HG03442 (cell line): ENCODE measurements around the gene SLC52A3.

ENCODE experiments used
- ATAC-seq: cut with Tn5 transposase; IDR thresholded peaks from one replicate; pipeline ENCODE4 v1.9.1; 2021; ENCODE audit warnings: mild to moderate bottlenecking, moderate library complexity; ENCODE audit not compliant: unreplicated experiment

The SLC52A3 gene

GRCh38 chr20:770691-771090 lies 2.4 kb upstream of the SLC52A3 start:
- no peak for ATAC-seq

GRCh38 chr20:766906-767305 lies 1.4 kb downstream of the SLC52A3 start:
- ATAC-seq, result no peak

GRCh38 chr20:764255-764654 lies 4.0 kb downstream of the SLC52A3 start:
- no peak for ATAC-seq

GRCh38 chr20:761418-762381 lies 6.6 kb downstream of the SLC52A3 start:
- ATAC-seq, result no peak

- ATAC-seq, result no peak
These were observed 7.4 kb downstream of the SLC52A3 start for GRCh38 chr20:760751-761417.

- no peak for ATAC-seq
These were observed 10.8 kb downstream of the SLC52A3 start for GRCh38 chr20:757506-757905.

- ATAC-seq, result no peak
These were observed 12.4 kb downstream of the SLC52A3 start for GRCh38 chr20:755941-756340.

- ATAC-seq, result no peak
These were observed 13.4 kb downstream of the SLC52A3 start for GRCh38 chr20:754904-755303.

GRCh38 chr20:753897-754635 lies 14.2 kb downstream of the SLC52A3 start:
- no peak for ATAC-seq

GRCh38 chr20:753136-753535 lies 15.2 kb downstream of the SLC52A3 start:
- no peak for ATAC-seq

GRCh38 chr20:752291-752690 lies 16.0 kb downstream of the SLC52A3 start:
- no peak for ATAC-seq

GRCh38 chr20:751761-752160 lies 16.5 kb downstream of the SLC52A3 start:
- no peak for ATAC-seq

GRCh38 chr20:750801-751200 lies 17.5 kb downstream of the SLC52A3 start:
- ATAC-seq, result no peak

- ATAC-seq, result no peak
These were observed 22.5 kb downstream of the SLC52A3 start for GRCh38 chr20:745683-746301.

- no peak for ATAC-seq
These were observed 26.1 kb downstream of the SLC52A3 start for GRCh38 chr20:742156-742555.

- ATAC-seq, result no peak
These were observed 26.7 kb downstream of the SLC52A3 start for GRCh38 chr20:741620-742019.

GRCh38 chr20:740162-740561 lies 28.1 kb downstream of the SLC52A3 start:
- no peak for ATAC-seq

GRCh38 chr20:739736-740135 lies 28.6 kb downstream of the SLC52A3 start:
- no peak for ATAC-seq

- no peak for ATAC-seq
These were observed 34.4 kb downstream of the SLC52A3 start for GRCh38 chr20:733861-734260.

- no peak for ATAC-seq
These were observed 35.6 kb downstream of the SLC52A3 start for GRCh38 chr20:732727-733126.
